ENCODE data around the gene MYO16. TPM values are rescaled to one million over a fixed set of nuclear protein-coding genes. Genes with fewer than 3 reads are reported as not detected.

MYO16 gene
- total RNA-seq = 1.2 TPM
- long read RNA-seq, partial matches to known transcripts = 17 of 19 reads
- long read RNA-seq, other reads (novel, unspliced or antisense) = 2 of 19 reads

GRCh38 chr13:108629181-108629752 is at the start of gene MYO16:
TSS of gene MYO16 (plus strand) at chr13:108629611. CDS start at chr13:108629845, 234 bp downstream.
- intact Hi-C loops (cut with DNase I) = no loop called here
- peak; percentile 43 for ATAC-seq (ENCODE audit: poor library complexity)

GRCh38 chr13:108586826-108587225 is 42.6 kb upstream of the MYO16 start:
- intact Hi-C loops (cut with DNase I) = no loop called here
- ATAC-seq (ENCODE audit: poor library complexity) = no peak
- DNase-seq = no peak

More at GRCh38 chr13:108629181-108629752, at the start of gene MYO16:
- DNase-seq = no peak

- ATAC-seq (ENCODE audit: poor library complexity) (no peak), DNase-seq (no peak)
- intact Hi-C loops (cut with DNase I) = no loop called here
These were observed 40.9 kb upstream of the MYO16 start for GRCh38 chr13:108588516-108588915.

GRCh38 chr13:108594153-108594552 is 35.3 kb upstream of the MYO16 start:
- DNase-seq (no peak), ATAC-seq (ENCODE audit: poor library complexity) (no peak)
- intact Hi-C loops (cut with DNase I) = no loop called here

- intact Hi-C loops (cut with DNase I) = no loop called here
- DNase-seq = no peak
- ATAC-seq (ENCODE audit: poor library complexity) = no peak
These were observed 33.8 kb upstream of the MYO16 start for GRCh38 chr13:108595436-108596274.

- no peak for DNase-seq
- intact Hi-C loops (cut with DNase I) = no loop called here
These were observed 31.5 kb upstream of the MYO16 start for GRCh38 chr13:108597943-108598342.

GRCh38 chr13:108606424-108606823 is 23.0 kb upstream of the MYO16 start:
- ATAC-seq (ENCODE audit: poor library complexity) (no peak), DNase-seq (no peak)
- intact Hi-C loops (cut with DNase I) = loop anchor here (5.0 kb wide), 1 partner anchor 291 kb away; no protein-coding TSS in a partner anchor

More at GRCh38 chr13:108597943-108598342, 31.5 kb upstream of the MYO16 start:
- ATAC-seq (ENCODE audit: poor library complexity) = no peak

- DNase-seq (no peak), ATAC-seq (ENCODE audit: poor library complexity) (peak; percentile 85)
- intact Hi-C loops (cut with DNase I) = loop anchor here (5.0 kb wide), 1 partner anchor 288 kb away; no protein-coding TSS in a partner anchor
These were observed 20.1 kb upstream of the MYO16 start for GRCh38 chr13:108609353-108609752.

- intact Hi-C loops (cut with DNase I) = no loop called here
- ATAC-seq (ENCODE audit: poor library complexity) = peak; percentile 88
- no peak for DNase-seq
These were observed 18.9 kb upstream of the MYO16 start for GRCh38 chr13:108610507-108610906.

- DNase-seq (no peak), ATAC-seq (ENCODE audit: poor library complexity) (no peak)
- intact Hi-C loops (cut with DNase I) = no loop called here
These were observed 14.2 kb upstream of the MYO16 start for GRCh38 chr13:108615241-108615640.

- no peak for DNase-seq
- intact Hi-C loops (cut with DNase I) = no loop called here
- ATAC-seq (ENCODE audit: poor library complexity) = no peak
These were observed 11.2 kb upstream of the MYO16 start for GRCh38 chr13:108618233-108618632.

GRCh38 chr13:108621462-108621861 is 7.9 kb upstream of the MYO16 start:
- DNase-seq (no peak), ATAC-seq (ENCODE audit: poor library complexity) (no peak)
- intact Hi-C loops (cut with DNase I) = no loop called here

GRCh38 chr13:108624108-108624507 is 5.3 kb upstream of the MYO16 start:
- intact Hi-C loops (cut with DNase I) = no loop called here
- DNase-seq (no peak), ATAC-seq (ENCODE audit: poor library complexity) (no peak)

- DNase-seq = no peak
- no peak for ATAC-seq (ENCODE audit: poor library complexity)
- intact Hi-C loops (cut with DNase I) = no loop called here
These were observed 4.4 kb upstream of the MYO16 start for GRCh38 chr13:108624979-108625378.

- no peak for DNase-seq
- ATAC-seq (ENCODE audit: poor library complexity) = no peak
- intact Hi-C loops (cut with DNase I) = no loop called here
These were observed 577 bp downstream of the MYO16 start for GRCh38 chr13:108629988-108630387.

- ATAC-seq (ENCODE audit: poor library complexity) = no peak
- DNase-seq = no peak
- intact Hi-C loops (cut with DNase I) = no loop called here
These were observed 3.3 kb downstream of the MYO16 start for GRCh38 chr13:108632649-108633167.

GRCh38 chr13:108638901-108639300 is 9.5 kb downstream of the MYO16 start:
- intact Hi-C loops (cut with DNase I) = no loop called here
- DNase-seq = no peak
- ATAC-seq (ENCODE audit: poor library complexity) = no peak

GRCh38 chr13:108643646-108644353 is 14.4 kb downstream of the MYO16 start:
- DNase-seq (no peak), ATAC-seq (ENCODE audit: poor library complexity) (no peak)
- intact Hi-C loops (cut with DNase I) = no loop called here

GRCh38 chr13:108645376-108645775 is 16.0 kb downstream of the MYO16 start:
- ATAC-seq (ENCODE audit: poor library complexity) (no peak), DNase-seq (no peak)
- intact Hi-C loops (cut with DNase I) = no loop called here
